Lung (tissue), 12 donors: ENCODE measurements around the gene MMP17. TPM values are rescaled to one million over a fixed set of nuclear protein-coding genes. Genes with fewer than 3 reads are reported as not detected.
A peak's percentile ranks its signal among the peaks of the same experiment; 100 is the strongest.

Source experiments
- ATAC-seq: fragments of 200-7000 bp; cut with Tn5 transposase; one replicate; pipeline ENCODE4 v1.9.1; 2020; ENCODE audit warnings: moderate number of reproducible peaks; ENCODE audit not compliant: insufficient read depth, low FRiP score
- DNase-seq, 3 donors: peaks; one replicate each; pipeline ENCODE4 v3.0.0-alpha.2; 2013 to 2017
- H3K27ac ChIP-seq, 2 donors: one replicate each; pipeline ENCODE4 v1.5.1; 2013; ENCODE audit warnings: mild to moderate bottlenecking in 2 of 2, moderate library complexity in 2 of 2, control low read depth in 1 of 2, inconsistent platforms in 1 of 2, low read depth in 1 of 2, low read length in 1 of 2
- H3K27me3 ChIP-seq, 3 donors: one replicate each; pipeline ENCODE4 v1.5.1; 2013; ENCODE audit warnings: low read length in 2 of 3; ENCODE audit not compliant: control insufficient read depth in 3 of 3, insufficient read depth in 3 of 3
- H3K36me3 ChIP-seq, 4 donors: one replicate each; pipeline ENCODE4 v1.5.1; 2013; ENCODE audit warnings: low read length in 4 of 4, mild to moderate bottlenecking in 1 of 4, moderate library complexity in 1 of 4; ENCODE audit not compliant: control insufficient read depth in 4 of 4, insufficient read depth in 4 of 4
- H3K4me1 ChIP-seq, 5 donors: one replicate each; pipeline ENCODE4 v1.5.1; 2013; ENCODE audit warnings: low read length in 5 of 5, mild to moderate bottlenecking in 2 of 5, moderate library complexity in 1 of 5; ENCODE audit not compliant: control insufficient read depth in 5 of 5, insufficient read depth in 5 of 5
- H3K4me3 ChIP-seq: one replicate; pipeline ENCODE4 v1.5.1; 2013; ENCODE audit warnings: mild to moderate bottlenecking, control low read depth, moderate library complexity
- H3K9ac ChIP-seq, 2 donors: one replicate each; pipeline ENCODE4 v1.5.1; 2013; ENCODE audit warnings: low read length in 2 of 2, control low read depth in 1 of 2; ENCODE audit not compliant: insufficient read depth in 1 of 2
- H3K9me3 ChIP-seq, 4 donors: one replicate each; pipeline ENCODE4 v1.5.1; 2013; ENCODE audit warnings: low read length in 3 of 4, mild to moderate bottlenecking in 1 of 4, moderate library complexity in 1 of 4; ENCODE audit not compliant: control insufficient read depth in 4 of 4, insufficient read depth in 3 of 4
- CTCF ChIP-seq: IDR thresholded peaks from 2 replicates; pipeline ENCODE4 v1.5.1; 2012; ENCODE audit warnings: mild to moderate bottlenecking; ENCODE audit errors: control extremely low read depth, extremely low read depth
- WGBS, 2 donors: extraction: QIAGEN DNeasy Blood & Tissue Kit; methylation state at CpG; one replicate each; pipeline ENCODE4 v1.1.7; 2013; 5-methylcytosine and 5-hydroxymethylcytosine counted together
- polyA plus RNA-seq, 2 donors: library from polyadenylated mRNA; stranded (reverse); fragments of 200-250 nt; gene quantifications; one replicate each; pipeline ENCODE4 v1.2.1, GENCODE V29; 2013
- total RNA-seq, 2 donors: library from RNA; depleted of rRNA in 1 of 2; stranded (reverse); fragments of >200 nt in 1 of 2; gene quantifications; one replicate each; pipeline ENCODE4 v1.2.1, GENCODE V29; 2014 to 2021
- donor health status: control.
- donor health status: control.
- donor health status: Bipolar disorder and iron deficiency.
- donor health status: healthy.
- donor health status: DM: yes; HTN: yes; CAD: no.

The MMP17 gene
- total and polyA plus RNA-seq, 4 donors: 1.7 to 5.6 (median 3.9) TPM

DNA sequence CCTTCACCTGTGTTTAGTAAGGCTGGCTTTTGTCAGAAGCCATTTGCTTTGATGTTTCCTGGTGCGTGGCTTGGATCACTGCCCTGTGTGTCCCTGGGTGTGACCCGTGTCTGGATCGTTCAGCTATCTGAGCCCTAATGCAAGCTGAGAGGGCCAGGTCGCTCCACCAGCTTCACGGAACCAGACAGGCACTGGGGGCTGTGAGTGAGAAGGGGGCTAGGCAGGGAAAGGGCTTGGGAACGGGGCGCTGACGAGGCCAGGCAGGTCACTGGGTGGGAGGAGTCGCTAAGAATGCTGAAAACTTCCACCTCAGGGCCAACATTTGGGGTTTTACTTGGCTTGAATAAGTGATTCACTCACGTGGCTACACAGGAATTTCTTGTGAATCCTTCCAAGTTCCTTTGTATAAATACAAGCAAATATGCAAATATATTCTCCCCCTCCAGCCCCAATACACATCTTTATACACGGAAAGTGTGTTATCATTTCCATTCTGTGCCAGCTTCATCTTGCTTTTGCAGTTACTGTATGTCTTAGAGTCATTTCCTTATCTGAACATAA is 24.2 kb upstream of the MMP17 start:
- no peaks in the 10 kb centered on the region for H3K9me3 ChIP-seq
- peaks cover 0 to 3% (median 0%) of the 10 kb centered on the region in 5 donors for H3K4me1 ChIP-seq
- TF ChIP-seq CTCF: no peak
- ATAC-seq (no peak), DNase-seq (peak in 1 of 3 donors; percentile 17)
- WGBS, 2 donors: 13 to 22% methylated on average over 11 of the region's 11 CpGs
- H3K9ac ChIP-seq: peak overlapping the region in 1 of 2 donors; percentile 5
- H3K27me3 ChIP-seq: no peaks in the 10 kb centered on the region
- H3K36me3 ChIP-seq: peaks cover 0 to 30% (median 8%) of the 10 kb centered on the region in 4 donors
- peak overlapping the region in 1 of 2 donors; percentile 20 for H3K27ac ChIP-seq
- no peak overlapping the region for H3K4me3 ChIP-seq

DNA sequence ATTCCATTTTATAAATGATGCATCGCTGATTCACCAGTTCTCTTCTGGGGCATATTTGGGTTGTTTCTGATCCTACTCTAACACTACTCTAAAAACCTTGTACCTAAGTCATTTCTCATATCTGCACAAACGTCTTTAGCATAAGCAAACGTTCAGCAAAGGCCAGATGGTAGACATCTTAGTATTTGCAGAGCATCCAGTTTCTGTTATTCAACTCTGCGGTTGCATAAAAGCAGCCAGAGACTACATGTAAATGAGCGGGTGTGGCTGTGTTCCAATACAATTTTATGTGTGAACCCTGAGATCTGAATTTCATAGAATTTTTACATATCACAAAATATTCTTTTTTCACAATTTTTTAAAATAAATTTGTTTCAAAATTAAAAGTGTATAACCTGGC is 22.8 kb upstream of the MMP17 start:
- H3K27ac ChIP-seq: no peak overlapping the region
- no peak for TF ChIP-seq CTCF
- no peak overlapping the region for H3K4me3 ChIP-seq
- H3K36me3 ChIP-seq: peaks cover 0 to 18% (median 2%) of the 10 kb centered on the region in 4 donors
- DNase-seq (no peak), ATAC-seq (no peak)
- H3K4me1 ChIP-seq: peaks cover 0 to 3% (median 0%) of the 10 kb centered on the region in 5 donors
- no peak overlapping the region for H3K9ac ChIP-seq
- H3K9me3 ChIP-seq: no peaks in the 10 kb centered on the region
- no peaks in the 10 kb centered on the region for H3K27me3 ChIP-seq
- 68 to 73% methylated on average over 5 of the region's 5 CpGs for WGBS, 2 donors

DNA sequence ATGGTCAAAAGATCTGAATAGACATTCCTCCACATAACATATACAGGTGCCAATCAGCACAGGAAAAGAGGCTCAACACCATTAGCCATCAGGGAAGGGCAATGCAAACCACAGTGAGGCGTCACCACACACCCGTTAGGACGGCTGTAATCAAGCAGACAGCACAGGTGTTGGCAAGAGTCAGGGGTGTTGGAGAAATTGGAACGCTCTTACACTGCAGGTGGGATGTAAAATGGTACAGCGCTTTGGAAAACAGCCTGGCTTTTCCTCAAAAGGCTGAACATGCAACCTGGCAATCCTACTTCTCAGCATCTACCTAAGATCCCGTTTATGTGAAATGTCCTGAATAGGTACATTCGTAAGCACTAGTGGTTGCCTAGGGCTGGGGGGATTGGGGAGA is 21.5 kb upstream of the MMP17 start:
- no peak overlapping the region for H3K9ac ChIP-seq
- H3K36me3 ChIP-seq: peaks cover 0 to 8% (median 2%) of the 10 kb centered on the region in 4 donors
- DNase-seq (no peak), ATAC-seq (no peak)
- peaks cover 0 to 3% (median 0%) of the 10 kb centered on the region in 5 donors for H3K4me1 ChIP-seq
- no peak overlapping the region for H3K4me3 ChIP-seq
- H3K27ac ChIP-seq: no peak overlapping the region
- no peaks in the 10 kb centered on the region for H3K27me3 ChIP-seq
- H3K9me3 ChIP-seq: no peaks in the 10 kb centered on the region
- 73 to 74% methylated on average over 7 of the region's 7 CpGs for WGBS, 2 donors
- TF ChIP-seq CTCF: no peak
